A549 (cell line): ENCODE data around the gene SEMA3A. TPM values are rescaled to one million over a fixed set of nuclear protein-coding genes. Genes with fewer than 3 reads are reported as not detected.

Source experiments
- ATAC-seq, 2 experiments: fragments of 200-7000 bp in 1 of 2; fragments of >200 bp in 1 of 2; cut with Nextera tagmentation in 1 of 2; cut with Tn5 transposase in 1 of 2; 3 replicates each; pipeline versions ENCODE4 v1.8.0 to v1.9.1; 2018 to 2020; ENCODE audit warnings: mild to moderate bottlenecking in 1 of 2, moderate library complexity in 1 of 2
- CTCF ChIA-PET: fragments of 300-600 bp; sonication (Branson Sonifier 250); formaldehyde crosslinking; extraction: SDS; loops from one replicate; lab custom pipeline; 2021; ENCODE audit warnings: antibody characterized with exemption, inconsistent platforms; lab: Yijun Ruan, JAX
- POLR2A ChIA-PET: fragments of 350-600 bp; formaldehyde crosslinking; extraction: SDS; loops from one replicate; lab custom pipeline; 2021; ENCODE audit warnings: antibody characterized with exemption, inconsistent platforms; lab: Yijun Ruan, JAX
- DNase-seq, 2 experiments: peaks; one replicate each; pipeline versions ENCODE4 v3.0.0 to v3.0.0-alpha.2; 2011 to 2016; ENCODE audit warnings: low read depth in 1 of 2, low spot score in 1 of 2
- FAIRE-seq: peaks from 2 replicates; lab custom pipeline; 2011; peaks lifted over from hg19 to GRCh38; lab: Jason Lieb, UNC
- H3K27ac ChIP-seq, 2 experiments: fragments of >200 bp; sonication (Bioruptor Twin); formaldehyde crosslinking; 3 replicates each; pipeline ENCODE4 v1.5.1; 2016 to 2017
- H3K4me1 ChIP-seq: fragments of >200 bp; sonication (Bioruptor Twin); formaldehyde crosslinking; 3 replicates; pipeline ENCODE4 v1.6.1; 2016
- H3K4me2 ChIP-seq: fragments of >200 bp; sonication (Bioruptor Twin); formaldehyde crosslinking; 3 replicates; pipeline ENCODE4 v1.6.1; 2016
- H3K4me3 ChIP-seq: fragments of >200 bp; sonication (Bioruptor Twin); formaldehyde crosslinking; 3 replicates; pipeline ENCODE4 v1.5.1; 2016
- H3K9me3 ChIP-seq: fragments of >200 bp; sonication (Bioruptor Twin); formaldehyde crosslinking; 3 replicates; pipeline ENCODE4 v1.6.1; 2016
- ATOH8 ChIP-seq: fragments of 250-450 bp; sonication (Bioruptor Pico); IDR thresholded peaks from 2 replicates; pipeline ENCODE4 v1.5.0; 2020; ENCODE audit warnings: low read depth, mild to moderate bottlenecking, moderate library complexity
- CEBPB ChIP-seq, 2 experiments: fragments of >200 bp in 1 of 2; sonication (Bioruptor Twin) in 1 of 2; formaldehyde crosslinking in 1 of 2; IDR thresholded peaks; 2 replicates each; pipeline ENCODE4 v1.6.1; 2012 to 2016
- CHD2 ChIP-seq: fragments of 150-350 bp; IDR thresholded peaks from 2 replicates; pipeline ENCODE4 v1.6.1; 2014; ENCODE audit warnings: low read length; ENCODE audit not compliant: partially characterized antibody
- CHD4 ChIP-seq: fragments of 200-600 bp; sonication (generic); IDR thresholded peaks from 2 replicates; pipeline ENCODE4 v1.6.1; 2016; ENCODE audit warnings: antibody characterized with exemption, mild to moderate bottlenecking, borderline replicate concordance
- CTCF ChIP-seq: fragments of >200 bp; sonication (Bioruptor Twin); formaldehyde crosslinking; IDR thresholded peaks from 3 replicates; pipeline ENCODE4 v1.5.1; 2016
- EHF ChIP-seq: fragments of 250-450 bp; sonication (Bioruptor Pico); IDR thresholded peaks from 2 replicates; pipeline ENCODE4 v1.5.0; 2020; ENCODE audit warnings: mild to moderate bottlenecking
- ELK1 ChIP-seq: fragments of 150-350 bp; IDR thresholded peaks from 2 replicates; pipeline ENCODE4 v1.6.1; 2014; ENCODE audit warnings: low read depth, mild to moderate bottlenecking, low read length
- EP300 ChIP-seq, 2 experiments: fragments of >200 bp; sonication (Bioruptor Twin); formaldehyde crosslinking; IDR thresholded peaks; 2 replicates in 1 of 2; 3 replicates in 1 of 2; pipeline ENCODE4 v1.6.1; 2016 to 2017
- FOXS1 ChIP-seq: fragments of 250-450 bp; sonication (Bioruptor Pico); IDR thresholded peaks from 2 replicates; pipeline ENCODE4 v1.5.0; 2020; ENCODE audit warnings: mild to moderate bottlenecking, moderate library complexity
- GATA3 ChIP-seq: IDR thresholded peaks from 2 replicates; pipeline ENCODE4 v1.6.1; 2012; ENCODE audit warnings: borderline replicate concordance
- HDAC2 ChIP-seq: fragments of 200-600 bp; sonication (generic); IDR thresholded peaks from 2 replicates; pipeline ENCODE4 v1.6.1; 2016
- HOXA7 ChIP-seq: fragments of 250-450 bp; sonication (Bioruptor Pico); IDR thresholded peaks from 2 replicates; pipeline ENCODE4 v1.5.0; 2020; ENCODE audit warnings: mild to moderate bottlenecking, moderate library complexity
- HOXB13 ChIP-seq: fragments of 250-450 bp; sonication (Bioruptor Pico); IDR thresholded peaks from 2 replicates; pipeline ENCODE4 v1.5.0; 2020; ENCODE audit warnings: low read depth, mild to moderate bottlenecking, moderate library complexity
- JUNB ChIP-seq: fragments of >200 bp; sonication (Bioruptor Twin); formaldehyde crosslinking; IDR thresholded peaks from 2 replicates; pipeline ENCODE4 v1.6.1; 2016
- KDM1A ChIP-seq: fragments of 200-600 bp; sonication (generic); IDR thresholded peaks from 2 replicates; pipeline ENCODE4 v1.6.1; 2016; ENCODE audit warnings: low read depth, mild to moderate bottlenecking
- KDM5A ChIP-seq: fragments of 200-600 bp; sonication (generic); IDR thresholded peaks from 2 replicates; pipeline ENCODE4 v1.6.1; 2016; ENCODE audit warnings: antibody characterized with exemption, mild to moderate bottlenecking
- MAFK ChIP-seq: fragments of 450-650 bp; IDR thresholded peaks from 2 replicates; pipeline ENCODE4 v1.6.1; 2014; ENCODE audit not compliant: partially characterized antibody
- MAX ChIP-seq: IDR thresholded peaks from 2 replicates; pipeline ENCODE4 v1.6.1; 2012
- MYC ChIP-seq: IDR thresholded peaks from 2 replicates; pipeline ENCODE4 v1.6.1; 2012; ENCODE audit warnings: mild to moderate bottlenecking, inconsistent platforms, low read length, improper control_type of control experiment, borderline replicate concordance
- NR3C1 ChIP-seq: fragments of >200 bp; sonication (Bioruptor Twin); formaldehyde crosslinking; IDR thresholded peaks from 3 replicates; pipeline ENCODE4 v1.6.1; 2017
- PHF8 ChIP-seq: fragments of 200-600 bp; sonication (generic); IDR thresholded peaks from 2 replicates; pipeline ENCODE4 v1.6.1; 2016; ENCODE audit warnings: low read depth, mild to moderate bottlenecking, antibody characterized with exemption, moderate library complexity, borderline replicate concordance
- RARB ChIP-seq: fragments of 250-450 bp; sonication (Bioruptor Pico); IDR thresholded peaks from 2 replicates; pipeline ENCODE4 v1.8.0; 2021; ENCODE audit warnings: mild to moderate bottlenecking, moderate library complexity
- REST ChIP-seq: fragments of 200-600 bp; sonication (generic); IDR thresholded peaks from 2 replicates; pipeline ENCODE4 v1.6.1; 2016; ENCODE audit warnings: antibody characterized with exemption, mild to moderate bottlenecking, moderate library complexity
- TP53 ChIP-seq: fragments of 250-450 bp; sonication (Bioruptor Pico); IDR thresholded peaks from 2 replicates; pipeline ENCODE4 v1.5.0; 2021; ENCODE audit warnings: mild to moderate bottlenecking, moderate library complexity
- WGBS: methylation state at CpG from one replicate; pipeline ENCODE4 v1.1.6; 2017; ENCODE audit errors: missing lambda C conversion rate; 5-methylcytosine and 5-hydroxymethylcytosine counted together
- polyA plus RNA-seq, 4 experiments: library from polyadenylated mRNA; depleted of rRNA in 3 of 4; stranded (reverse); fragments of >200 nt; fragmentation: RNase III in 1 of 4; extraction: RNeasy Plus Mini Kit Qiagen cat#74134 plus additional on column Dnase treatment in 1 of 4; gene quantifications; 2 replicates in 3 of 4; 3 replicates in 1 of 4; pipeline ENCODE4 v1.2.3, GENCODE V29; 2011 to 2017
- TF ChIP-seq, protein P1 (sequence below): fragments of >200 bp; sonication (Bioruptor Twin); formaldehyde crosslinking; IDR thresholded peaks from 3 replicates; pipeline ENCODE4 v1.6.1; 2016
- TF ChIP-seq, protein P2 (sequence below): fragments of >200 bp; sonication (Bioruptor Twin); formaldehyde crosslinking; IDR thresholded peaks from 2 replicates; pipeline ENCODE4 v1.6.1; 2016

Gene SEMA3A
- polyA plus RNA-seq, 2 of the 4 experiments (the other 2 are of a cell fraction) = 3.6 to 19.1 TPM

- FAIRE-seq = no peak
- H3K4me1 ChIP-seq = peaks cover 33% of the 10 kb centered on the region
- peak in 1 of 2 experiments; percentile 54; a peak in 2 of 6 replicates for ATAC-seq
- H3K27ac ChIP-seq = peak overlapping the region in 1 of 2 experiments; percentile 0; a peak in 1 of 6 replicates
- 6% methylated on average over 1 of the region's 1 CpG for WGBS
- TF ChIP-seq HOXA7 (CRISPR knock-in tag) (no peak), EHF (CRISPR knock-in tag) (no peak), TP53 (CRISPR knock-in tag) (no peak), CHD2 (no peak), HOXB13 (CRISPR knock-in tag) (no peak), HDAC2 (no peak), ELK1 (no peak), FOXS1 (no peak), CHD4 (no peak), CTCF (no peak), NR3C1 (no peak), MAX (no peak), CEBPB (IDR thresholded peaks at IDR 0.05) (no peak), GATA3 (no peak), PHF8 (no peak), RARB (CRISPR knock-in tag) (no peak), REST (no peak), MAFK (no peak)
- TF ChIP-seq, protein P1, sequence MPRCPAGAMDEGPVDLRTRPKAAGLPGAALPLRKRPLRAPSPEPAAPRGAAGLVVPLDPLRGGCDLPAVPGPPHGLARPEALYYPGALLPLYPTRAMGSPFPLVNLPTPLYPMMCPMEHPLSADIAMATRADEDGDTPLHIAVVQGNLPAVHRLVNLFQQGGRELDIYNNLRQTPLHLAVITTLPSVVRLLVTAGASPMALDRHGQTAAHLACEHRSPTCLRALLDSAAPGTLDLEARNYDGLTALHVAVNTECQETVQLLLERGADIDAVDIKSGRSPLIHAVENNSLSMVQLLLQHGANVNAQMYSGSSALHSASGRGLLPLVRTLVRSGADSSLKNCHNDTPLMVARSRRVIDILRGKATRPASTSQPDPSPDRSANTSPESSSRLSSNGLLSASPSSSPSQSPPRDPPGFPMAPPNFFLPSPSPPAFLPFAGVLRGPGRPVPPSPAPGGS = no peak
- H3K4me2 ChIP-seq = peak overlapping the region; percentile 63
- no peaks in the 10 kb centered on the region for H3K9me3 ChIP-seq
- ChIA-PET CTCF (no interaction called here), POLR2A (no interaction called here)
- 0 out of 3 replicates have a peak overlapping the region, but pooled peaks have one; percentile 1 for H3K4me3 ChIP-seq
- peak in 1 of 2 experiments; percentile 18 for DNase-seq
These were observed 103.3 kb downstream of the SEMA3A start for GRCh38 chr7:84091318-84091717.

GRCh38 chr7:84088802-84089201 lies 105.8 kb downstream of the SEMA3A start:
- no peak for DNase-seq
- ATAC-seq = no peak
- Histone ChIP-seq H3K27ac (no peak overlapping the region), H3K4me2 (peak overlapping the region; percentile 57), H3K4me1 (peaks cover 49% of the 10 kb centered on the region), H3K4me3 (no peak overlapping the region), H3K9me3 (no peaks in the 10 kb centered on the region)
- 11% methylated on average over 1 of the region's 1 CpG for WGBS
- ChIA-PET CTCF (no interaction called here), POLR2A (no interaction called here)
- no peak for FAIRE-seq
- no peak for TF ChIP-seq REST
- no peak for TF ChIP-seq EP300 (IDR thresholded peaks at IDR 0.05)
- TF ChIP-seq JUNB = no peak
- no peak for TF ChIP-seq ATOH8 (CRISPR knock-in tag)
- no peak for TF ChIP-seq MYC
- TF ChIP-seq KDM5A = no peak
- TF ChIP-seq, protein P2, sequence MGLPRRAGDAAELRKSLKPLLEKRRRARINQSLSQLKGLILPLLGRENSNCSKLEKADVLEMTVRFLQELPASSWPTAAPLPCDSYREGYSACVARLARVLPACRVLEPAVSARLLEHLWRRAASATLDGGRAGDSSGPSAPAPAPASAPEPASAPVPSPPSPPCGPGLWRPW = no peak
- no peak for TF ChIP-seq GATA3
- TF ChIP-seq PHF8 = no peak
- TF ChIP-seq KDM1A = no peak
